GM21515 (cell line): Measurements from ENCODE around the gene SEL1L.
A peak's percentile ranks its signal among the peaks of the same experiment; 100 is the strongest.
"Not testable (repeated sequence)": the region's sequence is repeated elsewhere in the genome, so short reads cannot be mapped to it uniquely, and the experiment has no call there.

Experiments
- ATAC-seq: cut with Tn5 transposase; IDR thresholded peaks from one replicate; pipeline ENCODE4 v1.9.1; 2021; ENCODE audit not compliant: unreplicated experiment

The SEL1L gene

DNA sequence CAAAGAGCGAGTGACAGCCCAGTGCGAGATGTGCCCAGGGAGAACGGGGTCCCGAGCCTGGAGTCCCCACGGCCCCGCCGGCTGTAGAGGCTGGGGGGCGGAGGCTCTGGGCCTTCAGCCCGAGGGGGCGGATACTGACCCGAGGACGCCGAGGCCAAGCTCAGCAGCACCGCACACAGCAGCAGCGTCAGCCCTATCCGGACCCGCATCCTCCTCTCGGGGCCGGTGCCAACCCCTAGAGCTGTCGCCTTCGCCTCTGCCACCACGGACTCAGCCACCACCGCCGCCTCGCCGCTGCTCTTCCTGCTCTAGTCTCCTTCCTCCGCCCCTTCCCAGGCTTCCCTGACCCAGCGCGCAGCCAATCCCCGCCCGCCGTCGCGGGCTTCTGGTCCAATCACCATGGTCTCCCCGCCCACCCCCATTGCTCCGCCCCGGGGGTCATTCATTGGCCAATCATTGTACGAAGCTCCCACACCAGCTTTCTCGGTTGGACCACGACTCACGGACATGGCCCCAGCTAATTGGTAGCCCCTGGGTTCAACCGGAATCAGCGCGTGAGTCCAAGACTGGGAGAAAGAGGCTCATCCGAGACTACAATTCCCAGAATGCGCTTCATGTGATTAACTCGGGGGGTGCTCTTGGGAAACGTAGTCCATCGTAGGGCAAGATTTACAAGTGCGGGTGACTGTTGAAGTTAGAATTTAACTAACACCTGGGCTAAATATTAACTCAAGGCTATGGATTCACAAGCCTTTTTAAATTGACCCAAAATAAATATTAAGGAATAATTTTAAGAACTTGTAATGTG is at the start of gene SEL1L:
TSS of gene SEL1L (minus strand) at position 318 of the 808 bp plus-strand sequence. CDS start at position 209, 109 bp downstream.
- peak; percentile 95 for ATAC-seq

DNA sequence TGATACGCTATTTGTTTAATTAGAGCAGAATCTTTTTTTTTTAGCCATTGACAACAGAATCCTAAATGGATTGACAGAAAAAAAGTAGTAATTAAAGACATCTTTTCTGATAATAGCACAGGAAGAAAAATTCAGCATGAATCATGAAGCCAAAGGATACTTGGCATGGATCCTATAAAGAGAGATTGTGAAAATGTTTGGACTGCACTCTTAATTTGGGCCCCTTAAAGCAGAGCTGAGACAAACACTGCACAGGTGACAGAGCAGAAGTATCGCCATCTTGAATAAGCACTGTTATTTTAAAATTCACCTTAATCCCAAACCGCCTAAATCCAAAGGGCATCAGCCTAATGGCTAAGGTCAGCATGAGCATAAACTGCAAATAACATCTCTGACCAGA is 48.8 kb upstream of the SEL1L start:
- no peak for ATAC-seq

DNA sequence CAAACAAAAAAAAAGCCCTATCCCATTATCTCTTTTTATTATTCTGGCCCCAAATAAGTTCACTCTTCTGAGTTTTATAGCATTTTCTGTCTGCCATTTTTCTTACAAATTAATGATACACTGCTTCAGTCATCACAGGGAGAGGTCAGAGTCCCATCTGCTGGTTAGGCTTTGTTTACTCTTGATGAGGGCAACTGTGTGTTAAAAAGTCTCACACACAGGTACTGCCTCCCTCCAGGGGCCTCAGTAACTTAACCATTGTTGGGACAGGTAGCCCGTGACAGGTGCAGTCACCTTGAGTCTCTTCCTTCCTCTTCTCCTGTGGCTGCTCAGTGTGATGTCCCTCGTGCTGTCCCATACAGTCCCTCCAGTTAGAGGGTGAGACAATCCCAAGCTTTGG is 45.5 kb upstream of the SEL1L start:
- no peak for ATAC-seq

DNA sequence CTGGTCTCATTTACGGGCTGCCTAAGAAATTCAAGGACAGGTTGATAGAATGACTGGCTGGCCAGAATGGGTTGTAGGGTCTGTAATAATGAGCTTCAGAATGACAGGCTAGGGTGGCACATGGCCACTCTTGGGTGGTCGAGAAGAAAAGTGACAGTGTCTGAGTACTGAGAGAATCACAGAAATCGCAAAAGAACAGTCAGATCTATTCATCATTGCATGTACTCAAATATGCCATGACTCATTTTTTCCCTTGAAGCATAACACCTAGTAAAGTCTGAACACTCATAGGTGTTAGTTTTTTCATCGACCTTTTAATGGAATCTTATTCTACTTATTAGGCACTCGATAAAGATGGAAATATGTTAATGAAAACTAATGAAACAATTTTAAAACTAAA is 37.8 kb upstream of the SEL1L start:
- ATAC-seq: no peak

DNA sequence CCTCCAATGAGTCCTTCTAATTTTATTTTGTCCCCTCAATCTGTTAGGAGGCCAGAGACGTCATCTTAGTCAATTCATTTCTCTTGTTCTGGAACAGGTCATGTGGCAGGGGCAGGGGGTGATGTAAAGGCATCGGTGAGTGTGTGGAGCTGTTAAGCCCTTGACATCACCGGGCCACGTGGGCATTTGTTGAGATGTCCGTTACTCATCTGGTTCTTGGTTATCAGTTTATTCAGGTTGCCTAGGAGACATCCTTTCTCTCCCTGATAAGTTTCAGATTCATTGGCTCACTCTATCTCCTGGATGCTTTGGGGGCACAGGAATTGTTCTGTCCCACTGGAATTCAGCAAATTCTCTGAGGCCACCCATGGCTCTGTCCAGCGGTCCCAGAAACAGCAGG is 33.6 kb upstream of the SEL1L start:
- no peak for ATAC-seq

DNA sequence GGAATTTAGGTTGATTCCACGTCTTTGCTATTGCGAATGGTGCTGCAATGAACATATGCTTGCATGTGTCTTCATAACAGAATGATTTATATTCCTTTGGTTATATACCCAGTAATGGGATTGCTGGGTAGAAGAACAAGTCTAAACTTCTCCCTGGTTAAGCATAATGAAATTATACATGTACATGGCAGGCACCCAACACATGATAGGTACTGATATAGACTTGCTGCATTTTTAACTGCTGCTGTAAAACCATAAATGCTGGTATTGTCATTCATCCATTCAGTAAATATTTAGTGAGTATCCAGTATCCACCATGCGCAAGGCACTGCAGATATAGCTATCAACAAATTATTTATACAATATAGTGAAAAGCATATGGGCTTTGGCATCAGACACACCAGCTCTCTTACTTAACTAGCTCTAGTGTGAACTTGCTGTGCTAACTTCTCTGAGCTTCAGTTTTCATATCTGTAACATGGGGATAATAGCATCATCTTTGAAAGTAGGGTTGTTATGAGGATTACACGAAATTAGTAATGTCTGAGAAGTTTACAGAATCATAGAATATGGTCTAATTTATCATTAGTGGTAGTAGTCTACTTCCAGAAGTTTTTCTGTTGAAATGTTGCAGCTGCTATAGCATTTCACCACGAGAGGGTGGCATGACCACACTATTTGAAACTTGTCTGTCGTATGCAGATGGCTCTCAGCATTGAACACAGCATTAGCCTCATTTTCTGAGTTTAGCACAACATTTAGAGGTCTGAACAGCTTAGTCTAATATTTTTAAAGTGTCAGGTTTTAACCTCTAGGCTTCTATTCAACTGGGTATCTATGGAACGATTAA is 32.0 kb upstream of the SEL1L start:
- ATAC-seq: peak; percentile 63

DNA sequence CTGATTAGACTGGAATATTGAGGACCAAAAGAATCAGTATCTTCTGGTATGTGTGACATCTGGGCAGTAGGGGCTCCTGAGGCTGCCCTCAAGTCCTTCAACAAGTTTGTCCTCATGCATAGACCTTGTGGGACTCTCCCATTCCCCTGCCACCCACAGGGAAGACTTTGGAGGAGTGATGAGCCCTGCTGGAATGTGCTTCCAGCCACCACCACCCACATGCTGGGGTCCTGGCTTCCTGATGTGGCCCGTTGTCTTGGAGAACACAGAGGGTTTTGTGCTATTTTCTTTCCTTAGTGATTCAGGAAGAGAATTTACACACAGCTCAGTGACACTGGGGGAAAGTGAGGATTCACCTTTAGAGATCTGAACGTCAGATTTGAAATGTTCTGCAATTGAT is 29.2 kb upstream of the SEL1L start:
- ATAC-seq: no peak

DNA sequence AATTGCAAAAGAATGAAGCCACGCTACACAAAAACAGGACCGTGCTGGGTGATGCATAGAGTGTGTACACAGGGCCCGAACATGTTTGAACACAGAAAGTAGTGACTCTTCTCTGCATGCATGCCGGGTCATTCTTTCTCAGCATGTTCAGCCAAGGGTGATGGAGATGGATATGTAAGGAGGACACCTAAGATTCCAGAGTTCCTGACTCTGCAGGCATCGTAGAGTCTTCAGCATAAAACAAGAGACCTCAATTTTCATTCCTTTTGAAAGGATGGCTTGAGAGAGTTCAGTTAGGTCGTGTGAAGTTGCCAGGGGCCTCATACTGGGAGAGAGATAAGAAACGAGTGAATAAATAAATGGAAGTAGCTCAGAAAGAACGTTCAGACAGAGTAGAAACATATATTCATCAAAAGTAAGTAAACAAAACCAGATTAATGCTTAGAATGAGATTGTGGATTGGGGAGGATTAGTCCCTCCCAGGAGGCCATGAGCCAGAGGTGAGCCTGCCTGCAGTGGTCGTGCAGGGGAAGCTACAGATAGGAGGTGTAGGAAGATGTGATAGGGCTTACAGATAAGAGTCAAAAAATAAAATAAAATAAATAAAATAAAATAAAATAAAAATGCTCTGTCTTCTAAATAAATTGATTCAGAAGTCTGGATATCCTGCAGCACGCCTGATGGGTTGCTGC is 27.6 kb upstream of the SEL1L start:
- ATAC-seq: no peak

DNA sequence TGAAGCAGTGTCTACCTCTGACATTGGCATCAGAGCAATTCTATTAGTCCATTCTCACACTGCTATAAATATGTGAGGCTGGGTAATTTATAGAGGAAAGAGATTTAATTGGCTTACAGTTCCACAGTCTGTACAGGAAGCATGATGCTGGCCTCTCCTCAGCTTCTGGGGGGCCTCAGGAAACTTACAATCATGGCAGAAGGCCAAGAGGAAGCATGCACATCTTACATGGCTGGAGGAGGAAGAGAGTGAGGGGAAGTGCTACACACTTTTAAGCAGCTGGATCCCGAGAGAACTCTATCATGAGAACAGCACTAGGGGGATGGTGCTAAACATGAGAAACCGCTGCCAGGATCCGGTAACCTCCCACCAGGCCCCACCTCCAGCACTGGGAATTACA is 25.7 kb upstream of the SEL1L start:
- no peak for ATAC-seq

DNA sequence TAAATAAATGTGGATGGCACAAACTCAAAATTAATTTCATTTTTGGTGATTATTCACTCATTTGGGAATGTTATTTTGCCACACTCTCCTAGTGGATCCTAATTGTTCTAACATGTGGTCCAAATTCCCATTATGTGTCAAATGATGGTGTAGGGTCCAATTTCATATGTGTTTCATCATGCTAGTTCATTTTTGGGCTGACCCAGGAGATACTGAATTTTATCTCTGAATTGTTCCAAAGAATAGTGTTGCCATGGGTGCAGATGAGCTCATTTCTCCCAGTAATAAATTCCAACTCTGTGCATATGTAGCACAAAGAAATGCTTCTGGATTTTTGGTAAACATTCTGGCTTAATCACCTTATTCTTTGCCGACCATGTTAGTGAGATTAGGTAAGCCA is 23.5 kb upstream of the SEL1L start:
- no peak for ATAC-seq

DNA sequence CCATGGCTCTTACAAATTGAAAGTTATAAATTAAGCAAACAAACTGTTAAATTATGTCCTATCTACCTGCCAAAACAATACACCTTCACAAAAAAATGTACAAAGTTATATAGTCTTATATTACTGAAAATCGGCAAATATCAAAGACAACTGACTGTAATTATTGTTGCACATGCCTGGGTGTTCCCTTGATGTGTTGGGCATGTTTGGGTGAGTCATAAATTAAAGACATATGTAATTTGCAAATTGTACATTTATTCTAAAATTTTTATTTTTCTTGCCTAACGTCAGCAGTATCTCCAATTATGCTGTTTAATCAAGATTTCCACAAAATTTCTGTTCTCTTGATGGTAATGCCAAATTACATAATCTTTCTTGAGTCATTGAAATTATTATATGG is 22.0 kb upstream of the SEL1L start:
- no peak for ATAC-seq

DNA sequence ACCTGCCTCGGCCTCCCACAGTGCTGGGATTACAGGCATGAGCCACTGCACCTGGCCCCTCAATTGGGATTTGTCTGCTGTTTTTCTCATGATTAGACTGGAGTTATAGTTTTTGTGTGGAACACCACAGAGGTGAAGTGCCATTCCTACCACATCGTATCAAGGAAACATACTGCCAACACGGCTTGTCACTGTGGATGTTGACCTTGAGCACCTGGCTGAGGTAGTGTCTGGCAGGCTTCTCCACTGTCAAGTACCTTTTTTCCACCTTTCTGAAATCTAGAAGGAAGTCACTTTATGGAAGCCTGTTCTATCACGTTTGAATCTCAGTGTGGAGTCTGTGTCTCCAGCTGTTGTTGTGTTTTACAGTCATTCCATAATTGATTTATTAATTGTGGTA is 21.4 kb upstream of the SEL1L start:
- ATAC-seq: no peak

DNA sequence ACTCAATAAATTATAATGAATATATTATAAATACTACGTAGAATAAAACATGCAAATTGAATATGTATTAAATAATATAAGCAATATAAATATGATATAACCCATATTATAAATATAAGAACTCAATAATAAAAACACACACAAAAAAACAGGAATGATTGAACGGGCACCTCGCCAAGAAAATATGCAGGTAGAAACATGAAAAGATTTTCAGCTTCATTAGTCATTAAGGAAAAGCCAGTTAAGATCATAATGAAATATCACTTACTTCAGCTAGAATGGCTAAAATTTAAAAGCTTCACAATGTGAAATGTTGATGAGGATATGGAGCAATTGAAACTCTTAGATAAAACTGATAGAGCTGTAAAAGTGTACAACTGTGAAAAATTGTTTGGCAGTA is 17.8 kb upstream of the SEL1L start:
- ATAC-seq: no peak

DNA sequence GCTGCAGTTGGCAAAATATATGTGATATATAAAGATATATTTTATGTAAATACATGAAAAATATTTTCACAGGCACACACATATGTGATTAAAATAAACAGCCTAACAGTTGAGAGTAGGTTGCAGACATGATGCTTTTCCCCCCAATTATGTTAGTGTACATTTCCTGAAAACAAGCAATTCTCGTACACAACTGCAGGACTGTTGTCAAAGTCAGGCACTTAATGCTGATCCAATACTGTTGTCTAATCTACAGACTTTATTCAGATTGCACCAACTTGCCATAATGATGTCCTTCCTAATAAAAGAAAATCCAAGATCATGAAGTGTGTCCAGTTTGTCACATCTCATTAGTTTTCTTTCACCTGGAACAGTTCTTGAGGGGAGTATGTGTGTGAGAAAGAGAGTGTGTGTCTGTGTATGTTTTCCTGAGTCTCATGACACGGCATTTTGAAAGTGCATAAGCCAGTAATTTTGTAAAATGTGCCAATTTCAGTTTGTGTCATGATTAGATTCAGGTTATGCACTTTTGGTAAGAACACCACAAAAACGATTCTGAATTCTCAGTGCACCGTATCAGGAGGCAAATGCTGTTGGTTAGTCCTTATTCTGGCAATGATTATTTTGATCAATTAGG is 16.5 kb upstream of the SEL1L start:
- ATAC-seq: peak; percentile 89

DNA sequence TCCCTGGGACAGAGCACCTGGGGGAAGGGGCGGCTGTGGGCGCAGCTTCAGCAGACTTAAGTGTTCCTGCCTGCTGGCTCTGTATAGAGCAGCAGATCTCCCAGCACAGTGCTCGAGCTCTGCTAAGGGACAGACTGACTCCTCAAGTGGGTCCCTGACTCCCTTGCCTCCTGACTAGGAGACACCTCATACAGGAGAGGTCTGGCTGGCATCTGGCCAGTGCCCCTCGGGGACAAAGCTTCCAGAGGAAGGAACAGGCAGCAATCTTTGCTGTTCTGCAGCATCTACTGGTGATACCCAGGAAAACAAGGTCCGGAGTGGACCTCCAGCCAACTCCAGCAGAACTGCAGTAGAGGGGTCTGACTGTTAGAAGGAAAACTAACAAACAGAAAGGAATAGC is 7.6 kb upstream of the SEL1L start:
- not testable (repeated sequence) for ATAC-seq

DNA sequence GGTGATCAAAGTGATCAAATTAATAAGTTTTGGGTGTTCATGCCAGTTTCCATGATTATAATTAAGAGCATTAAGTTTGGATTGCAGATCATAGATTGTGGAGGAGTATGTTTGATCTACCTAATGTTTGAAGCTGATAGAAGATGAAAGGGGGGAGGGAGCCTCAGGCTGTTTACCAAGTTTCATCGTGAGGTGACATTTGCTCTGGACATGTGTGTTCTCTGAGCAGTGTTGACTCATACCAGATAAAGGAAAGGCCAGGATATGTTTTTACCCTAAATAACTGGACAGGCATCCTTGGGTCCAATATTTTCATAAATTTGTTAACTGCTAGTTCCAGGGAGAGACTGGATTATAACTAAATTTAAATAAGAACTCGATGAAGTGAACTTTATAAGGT is 3.5 kb upstream of the SEL1L start:
- no peak for ATAC-seq

DNA sequence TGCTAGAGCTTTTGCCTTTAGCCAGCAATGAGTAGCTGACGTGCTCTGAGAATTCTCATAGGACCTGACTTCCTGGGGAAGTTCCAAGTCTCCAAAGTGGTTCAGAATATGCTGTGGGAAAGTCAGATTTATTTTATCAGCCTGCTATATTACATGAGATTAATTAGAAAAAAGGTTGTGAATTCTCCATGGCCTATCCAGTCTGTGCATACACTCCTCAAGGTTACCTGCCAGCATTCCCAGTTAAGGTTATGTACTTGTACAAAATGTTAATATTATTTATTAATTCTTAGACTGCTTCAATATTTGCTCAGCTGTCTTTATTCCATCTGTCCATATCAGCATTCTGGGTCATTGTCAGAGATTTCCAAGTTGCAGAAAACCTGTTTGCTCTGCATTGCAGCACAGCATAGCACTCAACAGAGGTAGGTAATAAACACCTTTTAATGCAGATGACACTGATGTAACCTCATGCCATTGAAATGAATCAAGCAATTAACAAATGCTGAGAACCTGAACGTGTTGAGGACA is 2.7 kb upstream of the SEL1L start:
- ATAC-seq: no peak

DNA sequence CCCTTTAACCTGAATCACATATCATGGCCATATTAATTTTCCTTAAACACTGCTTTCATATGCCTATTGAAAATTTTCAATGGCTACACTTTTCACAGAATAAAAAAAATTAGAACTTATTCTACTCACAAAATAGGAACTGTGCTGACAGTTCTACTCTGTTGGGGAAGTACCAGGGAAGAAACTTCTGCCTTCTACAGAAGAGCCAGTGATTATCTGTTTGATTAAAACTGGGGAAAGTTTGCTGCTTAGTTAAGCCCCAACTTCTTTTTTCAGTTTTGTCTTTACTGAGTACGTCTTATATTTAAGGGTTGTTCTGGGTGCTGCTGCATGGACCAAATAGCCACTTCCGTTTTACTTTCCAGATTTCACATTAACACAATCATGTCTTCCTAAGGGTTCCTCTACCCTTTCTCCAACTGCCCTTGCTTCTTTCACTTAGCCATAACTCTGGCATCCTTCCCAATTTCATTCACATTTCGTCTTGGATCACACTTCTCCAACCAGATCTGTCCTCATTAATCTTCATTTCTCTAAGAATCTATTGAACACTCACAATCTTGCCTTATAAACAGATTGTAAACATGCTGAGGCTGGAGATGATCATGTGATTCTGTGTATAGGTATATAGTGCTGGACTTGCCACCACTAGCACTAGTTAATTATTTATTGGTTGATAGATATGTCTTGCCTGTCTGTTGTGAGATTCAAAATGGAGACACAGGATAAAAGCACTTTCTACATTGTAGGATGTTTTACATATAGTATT is 1.9 kb upstream of the SEL1L start:
- ATAC-seq: no peak

DNA sequence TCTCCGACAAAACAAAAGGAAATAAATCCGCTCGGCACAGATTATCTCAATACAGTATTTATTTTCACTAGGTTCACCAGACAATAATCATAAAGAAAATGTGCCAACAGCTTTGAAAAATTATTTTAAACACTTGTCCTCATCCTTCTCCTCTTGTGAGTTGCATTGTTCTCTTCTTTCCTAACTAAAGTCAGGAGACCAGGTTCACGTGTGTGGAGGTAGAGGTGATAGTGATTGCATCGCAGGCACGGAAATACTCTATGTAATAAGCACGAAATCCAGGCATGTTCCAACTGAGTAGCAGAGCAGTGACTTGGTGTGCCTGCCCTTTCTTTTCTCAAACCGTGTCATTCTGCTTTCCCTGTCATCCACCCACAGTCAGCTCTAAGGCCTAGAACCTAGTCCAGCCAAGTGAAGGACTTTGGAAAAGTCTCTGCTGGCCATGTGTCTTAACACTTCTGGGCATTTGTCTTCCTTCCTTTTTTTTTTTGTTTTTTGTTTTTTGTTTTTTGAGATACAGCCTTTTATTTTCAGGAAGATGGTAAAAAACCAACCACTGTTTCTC is 939 bp upstream of the SEL1L start:
- ATAC-seq: no peak

DNA sequence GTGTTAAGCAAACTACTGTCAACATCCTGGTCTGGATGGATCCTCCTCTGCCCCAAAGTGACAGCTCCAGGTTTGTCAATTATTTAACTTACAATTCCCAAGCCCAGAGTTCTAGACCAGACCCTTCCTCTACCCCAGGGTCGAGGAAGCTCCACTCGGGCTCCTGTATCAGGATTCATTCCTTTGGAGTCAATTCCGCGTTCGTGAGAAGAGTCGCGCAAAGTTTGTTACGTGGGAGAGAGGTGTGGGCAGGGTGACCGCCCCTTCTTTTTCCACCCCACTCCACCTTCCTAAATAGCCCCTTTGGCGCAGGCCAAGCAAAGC is 479 bp downstream of the SEL1L start:
- no peak for ATAC-seq
